Naive B cell (primary cell): ENCODE results near the gene ARHGAP6. TPM values are rescaled to one million over a fixed set of nuclear protein-coding genes. Genes with fewer than 3 reads are reported as not detected.
"Not testable (repeated sequence)": the region's sequence is repeated elsewhere in the genome, so short reads cannot be mapped to it uniquely, and the experiment has no call there.

ENCODE experiments used
- ATAC-seq, 2 donors: fragments of 150-1000 bp; cut with Tn5 transposase; 2 replicates each; pipeline ENCODE4 v1.10.0; 2021; ENCODE audit warnings: low read depth in 2 of 2, mild to moderate bottlenecking in 2 of 2, moderate library complexity in 2 of 2
- DNase-seq: peaks from one replicate; pipeline ENCODE4 v3.0.0; 2022
- H3K27ac Mint-ChIP-seq, 6 donors: one replicate each; pipeline ENCODE4 v1.8.0; 2020 to 2022; ENCODE audit warnings: mild to moderate bottlenecking in 6 of 6, mixed read lengths in 6 of 6, moderate library complexity in 5 of 6, inconsistent platforms in 2 of 6
- H3K27me3 Mint-ChIP-seq, 3 donors: one replicate each; pipeline ENCODE4 v1.8.0; 2021 to 2022; ENCODE audit warnings: mixed read lengths in 3 of 3, mild to moderate bottlenecking in 1 of 3
- H3K36me3 Mint-ChIP-seq, 2 donors: one replicate each; pipeline ENCODE4 v1.8.0; 2020 to 2022; ENCODE audit warnings: mixed read lengths in 2 of 2, inconsistent platforms in 1 of 2, mild to moderate bottlenecking in 1 of 2
- H3K4me1 Mint-ChIP-seq, 3 donors: one replicate each; pipeline ENCODE4 v1.8.0; 2020 to 2022; ENCODE audit warnings: mixed read lengths in 3 of 3, inconsistent platforms in 1 of 3, mild to moderate bottlenecking in 1 of 3, moderate library complexity in 1 of 3
- H3K4me3 Mint-ChIP-seq, 8 donors: one replicate each; pipeline ENCODE4 v1.8.0; 2020 to 2022; ENCODE audit warnings: mild to moderate bottlenecking in 8 of 8, mixed read lengths in 8 of 8, moderate library complexity in 8 of 8, inconsistent platforms in 2 of 8
- H3K9me3 Mint-ChIP-seq, 7 donors: one replicate each; pipeline ENCODE4 v1.8.0; 2020 to 2022; ENCODE audit warnings: mixed read lengths in 7 of 7, mild to moderate bottlenecking in 5 of 7, inconsistent platforms in 2 of 7, moderate library complexity in 1 of 7
- polyA plus RNA-seq, 6 donors: library from polyadenylated mRNA; unstranded; fragments of 300-500 nt; fragmentation: Illumina TruSeq; gene quantifications; one replicate each; pipeline ENCODE4 v1.2.3, GENCODE V29; 2021; ENCODE audit warnings: low read depth in 6 of 6

The ARHGAP6 gene
- polyA plus RNA-seq, 6 donors from 2014 or later: 0.05 to 0.12 (median 0.09) TPM; not detected in 2

DNA sequence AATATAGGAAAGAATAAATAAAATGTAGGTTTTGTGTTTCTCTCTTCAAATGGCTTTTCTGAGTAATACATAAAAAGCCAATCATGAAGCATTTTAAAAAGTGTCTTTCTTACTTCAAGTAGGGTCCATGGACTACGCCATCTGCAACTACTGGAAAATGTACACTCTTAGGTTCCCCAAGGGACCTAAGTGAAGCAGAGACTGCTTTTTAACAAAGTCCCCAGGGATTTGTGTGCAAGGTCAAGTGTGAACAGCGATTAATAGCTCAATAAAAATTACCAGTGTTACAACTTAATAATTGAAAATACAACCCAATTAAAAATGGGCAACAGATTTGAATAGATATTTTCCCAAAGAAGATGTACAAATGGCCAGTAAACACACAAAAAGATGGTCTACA lies 84.9 kb downstream of the ARHGAP6 start:
- ATAC-seq: no peak

DNA sequence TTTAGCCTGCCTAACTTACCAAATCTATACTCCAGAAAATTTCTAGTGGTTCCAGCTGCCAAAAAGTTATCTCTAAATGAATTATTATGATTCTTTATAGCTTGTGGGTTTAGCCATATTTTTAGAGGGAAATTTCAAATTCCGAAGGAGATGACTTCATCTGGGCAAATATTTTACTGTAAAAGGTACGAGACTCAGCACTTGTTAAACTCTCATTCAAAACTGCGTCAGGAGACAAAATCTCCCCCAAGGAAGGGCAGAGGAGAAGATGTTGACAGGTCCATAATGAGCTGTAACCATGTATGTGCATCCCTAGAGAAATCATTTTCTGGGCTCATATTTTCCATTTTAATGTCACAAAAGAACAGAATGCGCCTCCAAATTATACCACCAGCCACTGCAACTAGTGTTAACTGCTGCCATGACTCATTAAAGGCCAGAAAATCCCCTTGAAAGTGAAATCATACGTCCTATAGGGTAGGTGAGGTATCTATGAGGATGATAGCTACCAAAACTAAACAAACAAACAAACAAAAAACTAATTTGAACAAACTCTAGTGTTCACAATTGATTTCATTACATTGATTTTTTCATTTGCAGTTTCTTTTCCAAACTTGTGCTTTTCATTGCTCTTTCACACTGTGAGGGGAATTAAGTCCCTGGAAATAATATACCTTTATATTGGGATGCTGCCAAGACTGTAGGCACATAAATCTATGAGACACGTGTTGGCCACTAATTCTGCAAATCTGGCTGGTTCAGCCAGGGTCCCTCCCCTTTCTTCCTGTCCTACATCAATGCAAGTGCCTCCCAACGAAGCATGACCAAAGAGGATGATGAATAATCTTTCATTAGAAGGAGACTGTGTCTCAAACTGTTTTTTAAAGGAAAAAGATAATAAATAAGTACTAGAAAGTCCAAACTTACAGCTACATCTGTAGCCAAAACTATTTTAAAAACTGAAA lies 85.8 kb downstream of the ARHGAP6 start:
- DNase-seq (no peak), ATAC-seq (no peak)
- H3K27ac Mint-ChIP-seq: no peak overlapping the region
- H3K36me3 Mint-ChIP-seq: no peaks in the 10 kb centered on the region
- H3K4me1 Mint-ChIP-seq: no peaks in the 10 kb centered on the region
- no peak overlapping the region for H3K4me3 Mint-ChIP-seq
- peaks cover 0 to 6% (median 2%) of the 10 kb centered on the region in 7 donors for H3K9me3 Mint-ChIP-seq
- H3K27me3 Mint-ChIP-seq: peaks cover 4 to 13% (median 8%) of the 10 kb centered on the region in 3 donors

More for the DNA sequence above, 84.9 kb downstream of the ARHGAP6 start:
- Mint-ChIP-seq H3K4me3 (no peak overlapping the region), H3K9me3 (peaks cover 0 to 6% (median 3%) of the 10 kb centered on the region in 7 donors), H3K36me3 (no peaks in the 10 kb centered on the region), H3K27me3 (peaks cover 4 to 13% (median 8%) of the 10 kb centered on the region in 3 donors), H3K4me1 (no peaks in the 10 kb centered on the region), H3K27ac (no peak overlapping the region)
- DNase-seq: no peak

DNA sequence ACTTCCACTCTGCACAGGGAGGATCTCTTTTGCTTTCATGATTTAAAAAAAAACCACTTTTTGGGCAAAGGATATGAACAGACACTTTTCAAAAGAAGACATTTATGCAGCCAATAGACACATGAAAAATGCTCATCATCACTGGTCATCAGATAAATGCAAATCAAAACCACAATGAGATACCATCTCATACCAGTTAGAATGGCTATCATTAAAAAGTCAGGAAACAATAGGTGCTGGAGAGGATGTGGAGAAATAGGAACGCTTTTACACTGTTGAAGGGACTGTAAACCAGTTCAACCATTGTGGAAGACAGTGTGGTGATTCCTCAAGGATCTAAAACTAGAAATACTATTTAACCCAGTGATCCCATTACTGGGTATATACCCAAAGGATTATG lies 87.4 kb downstream of the ARHGAP6 start:
- H3K9me3 Mint-ChIP-seq, H3K27ac Mint-ChIP-seq, H3K4me1 Mint-ChIP-seq, H3K4me3 Mint-ChIP-seq, H3K36me3 Mint-ChIP-seq, DNase-seq, ATAC-seq: not testable (repeated sequence)
- peaks cover 4 to 13% (median 8%) of the 10 kb centered on the region in 3 donors for H3K27me3 Mint-ChIP-seq

DNA sequence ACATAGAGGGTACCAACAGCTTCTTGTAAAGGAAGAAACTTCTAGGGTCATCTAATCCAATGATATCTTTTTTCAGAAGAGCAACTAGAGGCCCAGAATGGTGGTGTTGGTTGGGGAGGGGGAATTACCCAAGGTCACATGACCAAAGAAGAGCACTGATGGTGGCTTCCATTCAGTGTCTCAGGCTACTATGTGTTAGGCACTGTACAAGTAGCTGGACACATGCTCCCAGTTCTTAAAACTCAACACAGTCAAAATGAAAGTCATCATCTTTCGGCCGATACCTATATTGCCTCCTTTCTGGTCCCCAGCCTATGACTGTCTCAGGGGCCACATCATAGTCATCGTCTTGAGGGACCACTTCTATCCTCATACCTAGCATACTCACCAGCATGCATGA lies 88.1 kb downstream of the ARHGAP6 start:
- Mint-ChIP-seq H3K27ac (no peak overlapping the region), H3K4me3 (no peak overlapping the region), H3K36me3 (no peaks in the 10 kb centered on the region), H3K9me3 (peaks cover 0 to 6% (median 2%) of the 10 kb centered on the region in 7 donors), H3K27me3 (peaks cover 4 to 13% (median 8%) of the 10 kb centered on the region in 3 donors), H3K4me1 (no peaks in the 10 kb centered on the region)
- no peak for ATAC-seq
- DNase-seq: no peak

DNA sequence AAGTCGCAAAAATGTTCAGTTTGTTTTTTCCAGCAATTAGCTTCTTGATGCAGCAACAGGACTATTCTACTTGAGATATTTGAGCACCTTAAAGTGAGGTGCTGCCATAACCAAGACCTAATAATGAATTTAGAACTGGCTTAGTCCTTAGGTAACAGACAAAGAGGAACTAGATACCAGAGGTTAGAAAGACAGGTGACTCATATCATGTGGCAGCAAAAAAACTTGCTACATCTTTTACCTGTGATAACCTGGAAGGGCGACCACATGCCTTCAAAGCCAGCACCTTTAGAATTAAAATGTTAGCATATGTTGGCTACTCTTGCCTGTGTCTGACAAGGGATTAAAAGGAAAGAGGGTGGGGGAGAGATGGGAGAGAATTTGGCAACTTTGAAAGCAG lies 90.4 kb downstream of the ARHGAP6 start:
- no peak for ATAC-seq
- DNase-seq: no peak
- H3K9me3 Mint-ChIP-seq: peaks cover 0 to 6% (median 2%) of the 10 kb centered on the region in 7 donors
- no peaks in the 10 kb centered on the region for H3K36me3 Mint-ChIP-seq
- H3K4me3 Mint-ChIP-seq: no peak overlapping the region
- no peak overlapping the region for H3K27ac Mint-ChIP-seq
- H3K27me3 Mint-ChIP-seq: peaks cover 4 to 13% (median 8%) of the 10 kb centered on the region in 3 donors
- H3K4me1 Mint-ChIP-seq: no peaks in the 10 kb centered on the region

DNA sequence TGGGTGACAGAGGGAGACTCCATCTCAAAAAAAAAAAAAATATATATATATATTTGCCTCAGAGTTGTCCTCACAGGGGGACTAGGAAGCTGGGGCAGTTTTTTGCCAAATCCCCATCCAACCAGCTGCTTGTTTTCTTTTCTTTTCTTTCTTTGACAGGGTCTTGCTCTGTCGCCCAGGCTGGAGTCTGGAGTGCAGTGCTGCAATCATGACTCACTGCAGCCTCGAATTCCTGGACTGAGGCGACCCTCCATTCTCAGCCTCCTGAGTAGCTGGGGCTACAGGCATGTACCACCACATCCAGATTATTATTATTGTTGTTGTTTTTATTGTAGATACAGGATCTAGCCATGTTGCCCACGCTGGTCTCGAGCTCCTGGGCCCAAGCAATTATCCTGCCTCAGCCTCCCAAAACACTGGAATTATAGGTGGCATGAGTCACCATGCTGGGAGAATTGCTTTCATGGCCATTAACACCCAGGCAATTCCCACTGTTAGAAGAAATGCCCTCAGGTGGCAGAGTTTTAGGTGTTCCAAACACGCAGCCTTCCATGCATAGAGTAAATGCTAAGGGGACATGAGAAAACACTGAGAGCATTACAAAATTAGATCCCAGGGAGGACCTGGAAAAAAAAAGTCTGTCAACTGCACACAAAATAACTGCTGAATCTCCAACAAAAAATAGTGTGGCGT lies 98.0 kb downstream of the ARHGAP6 start:
- H3K4me3 Mint-ChIP-seq: no peak overlapping the region
- DNase-seq (no peak), ATAC-seq (no peak)
- H3K9me3 Mint-ChIP-seq: no peaks in the 10 kb centered on the region
- peaks cover 0 to 13% (median 0%) of the 10 kb centered on the region in 3 donors for H3K27me3 Mint-ChIP-seq
- no peaks in the 10 kb centered on the region for H3K36me3 Mint-ChIP-seq
- no peaks in the 10 kb centered on the region for H3K4me1 Mint-ChIP-seq
- H3K27ac Mint-ChIP-seq: no peak overlapping the region

DNA sequence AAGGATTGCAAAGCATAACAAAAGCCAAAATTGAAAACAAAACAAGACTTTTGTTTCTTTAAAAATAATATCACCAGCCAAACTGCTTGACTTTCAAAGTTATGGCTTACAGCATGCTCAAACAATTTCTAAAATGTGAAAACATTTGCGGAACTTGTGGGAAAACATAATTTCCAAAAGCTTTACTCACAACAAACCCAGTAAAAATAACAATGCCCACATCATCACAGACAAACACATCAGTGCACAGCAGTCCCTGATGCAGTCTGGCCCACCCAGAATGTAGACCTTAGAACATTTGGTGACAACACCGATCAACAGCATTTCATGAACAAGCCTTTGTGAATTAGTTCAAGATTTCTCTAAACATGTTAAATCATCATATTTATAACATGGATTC lies 98.9 kb downstream of the ARHGAP6 start:
- no peaks in the 10 kb centered on the region for H3K9me3 Mint-ChIP-seq
- no peaks in the 10 kb centered on the region for H3K4me1 Mint-ChIP-seq
- H3K4me3 Mint-ChIP-seq: no peak overlapping the region
- ATAC-seq: no peak
- H3K27me3 Mint-ChIP-seq: peaks cover 0 to 13% (median 0%) of the 10 kb centered on the region in 3 donors
- H3K36me3 Mint-ChIP-seq: no peaks in the 10 kb centered on the region
- no peak for DNase-seq
- H3K27ac Mint-ChIP-seq: no peak overlapping the region

DNA sequence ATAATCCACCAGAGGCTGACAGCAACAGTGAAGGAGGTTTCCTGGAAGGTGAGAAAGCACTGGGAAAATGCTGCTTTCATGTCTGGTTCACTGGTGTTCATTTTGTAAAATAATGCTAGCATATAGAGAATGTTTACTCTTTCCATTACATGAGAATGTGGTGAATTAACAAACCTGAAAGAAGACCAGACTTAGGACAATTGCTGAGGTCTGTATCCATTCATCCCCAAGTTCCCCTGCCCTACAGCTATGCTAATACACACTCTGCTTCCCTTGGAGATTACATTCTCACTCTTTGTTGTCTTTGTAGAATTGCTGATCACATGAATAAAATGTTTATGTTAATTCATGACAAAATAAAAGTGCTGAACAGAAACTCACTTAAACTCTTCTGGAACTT lies 99.5 kb downstream of the ARHGAP6 start:
- DNase-seq (no peak), ATAC-seq (no peak)
- Mint-ChIP-seq H3K4me3 (peak overlapping the region in 1 of 8 donors; percentile 31), H3K4me1 (no peaks in the 10 kb centered on the region), H3K27ac (no peak overlapping the region), H3K9me3 (no peaks in the 10 kb centered on the region), H3K36me3 (no peaks in the 10 kb centered on the region), H3K27me3 (peaks cover 0 to 13% (median 0%) of the 10 kb centered on the region in 3 donors)

DNA sequence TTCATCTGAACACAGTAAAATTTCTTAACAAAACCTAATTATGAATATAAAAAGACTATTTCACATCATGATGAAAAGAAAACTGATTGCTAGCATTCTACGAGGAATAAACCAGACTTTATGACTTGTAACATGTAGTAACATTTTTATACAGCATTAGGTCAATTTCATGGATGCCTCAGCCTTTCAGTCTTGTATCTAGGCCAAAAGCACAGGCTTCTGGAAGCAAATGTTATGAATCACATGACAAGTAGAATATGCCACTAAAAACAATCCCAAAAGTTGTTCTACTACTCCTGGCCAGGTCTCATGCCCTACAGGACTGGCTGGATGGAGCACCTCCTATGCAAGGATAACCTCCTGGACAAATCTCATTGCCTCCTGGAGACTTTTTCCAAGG lies 101.2 kb downstream of the ARHGAP6 start:
- H3K4me3 Mint-ChIP-seq: no peak overlapping the region
- ATAC-seq (no peak), DNase-seq (no peak)
- H3K36me3 Mint-ChIP-seq: no peaks in the 10 kb centered on the region
- H3K27me3 Mint-ChIP-seq: peaks cover 0 to 13% (median 0%) of the 10 kb centered on the region in 3 donors
- no peaks in the 10 kb centered on the region for H3K4me1 Mint-ChIP-seq
- no peaks in the 10 kb centered on the region for H3K9me3 Mint-ChIP-seq
- H3K27ac Mint-ChIP-seq: no peak overlapping the region

DNA sequence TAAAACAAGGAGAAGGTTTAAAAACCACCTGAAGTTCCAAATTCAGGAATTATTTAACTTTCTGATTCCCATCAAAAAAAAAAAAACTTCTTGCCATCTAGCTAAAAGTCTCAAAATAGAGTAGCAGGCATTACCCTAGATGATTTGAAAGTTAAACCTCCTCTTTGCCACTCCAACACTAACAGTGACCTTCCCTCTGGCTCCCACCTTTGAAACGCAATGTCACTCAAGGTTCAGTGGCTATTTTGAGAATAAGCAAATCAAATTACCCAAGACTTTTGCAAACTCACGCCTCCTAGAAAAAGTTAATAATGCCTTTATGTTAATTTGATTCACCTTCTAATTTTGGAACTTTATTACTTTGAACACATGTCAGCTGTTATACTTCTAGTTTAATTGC lies 103.2 kb downstream of the ARHGAP6 start:
- no peak overlapping the region for H3K4me3 Mint-ChIP-seq
- no peaks in the 10 kb centered on the region for H3K4me1 Mint-ChIP-seq
- H3K9me3 Mint-ChIP-seq: peaks cover 0 to 7% (median 0%) of the 10 kb centered on the region in 7 donors
- ATAC-seq (no peak), DNase-seq (no peak)
- no peak overlapping the region for H3K27ac Mint-ChIP-seq
- H3K27me3 Mint-ChIP-seq: peaks cover 0 to 18% (median 0%) of the 10 kb centered on the region in 3 donors
- no peaks in the 10 kb centered on the region for H3K36me3 Mint-ChIP-seq

DNA sequence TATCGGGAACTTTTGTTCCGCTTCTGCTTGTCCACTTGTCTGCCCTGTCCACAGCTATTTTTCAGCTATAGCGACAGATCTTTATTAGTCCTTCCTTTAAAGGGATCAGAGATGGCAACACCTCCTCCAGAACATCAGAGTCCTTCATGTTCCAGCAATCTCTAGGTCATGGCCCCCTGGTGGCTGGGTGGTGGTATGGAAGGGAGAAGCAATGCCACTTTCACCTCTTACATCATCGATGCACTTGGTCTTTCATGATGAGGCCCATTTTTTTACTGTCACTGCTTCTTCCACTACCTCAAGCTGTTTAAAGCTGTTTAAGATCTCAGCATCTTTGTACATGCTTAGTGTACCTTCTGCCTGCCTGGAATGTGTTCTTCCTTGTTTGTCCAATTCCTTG lies 106.7 kb downstream of the ARHGAP6 start:
- peaks cover 0 to 12% (median 0%) of the 10 kb centered on the region in 7 donors for H3K9me3 Mint-ChIP-seq
- no peak overlapping the region for H3K4me3 Mint-ChIP-seq

DNA sequence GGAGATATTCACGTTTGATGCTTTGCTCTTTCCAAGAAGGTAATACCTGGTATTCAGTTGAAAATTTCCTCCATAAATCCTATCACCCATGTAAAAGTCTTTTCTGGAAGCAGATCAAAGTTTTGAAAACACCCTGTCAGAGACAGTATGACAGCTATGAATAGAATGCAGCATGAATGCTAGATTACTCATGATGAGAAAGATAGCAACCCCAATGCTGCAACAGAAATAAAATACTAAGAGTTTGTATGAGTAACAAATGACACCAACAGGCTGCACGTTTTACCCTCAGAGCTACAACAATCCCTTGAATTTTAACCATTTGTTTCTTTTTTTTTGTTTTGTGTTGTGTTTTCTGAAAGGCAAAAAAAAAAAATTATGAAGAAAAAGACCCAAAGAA lies 108.6 kb downstream of the ARHGAP6 start:
- Mint-ChIP-seq H3K27me3 (peaks cover 22 to 27% (median 27%) of the 10 kb centered on the region in 3 donors), H3K4me3 (no peak overlapping the region), H3K4me1 (no peaks in the 10 kb centered on the region), H3K27ac (no peak overlapping the region), H3K36me3 (no peaks in the 10 kb centered on the region), H3K9me3 (peaks cover 0 to 12% (median 0%) of the 10 kb centered on the region in 7 donors)
- ATAC-seq: no peak
- no peak for DNase-seq

More for the DNA sequence above, 106.7 kb downstream of the ARHGAP6 start:
- H3K4me1 Mint-ChIP-seq: no peaks in the 10 kb centered on the region
- no peaks in the 10 kb centered on the region for H3K36me3 Mint-ChIP-seq
- H3K27ac Mint-ChIP-seq: peak overlapping the region in 1 of 6 donors; percentile 40
- DNase-seq (peak; percentile 22), ATAC-seq (peak; percentile 37 to 52)
- peaks cover 16 to 19% (median 19%) of the 10 kb centered on the region in 3 donors for H3K27me3 Mint-ChIP-seq

DNA sequence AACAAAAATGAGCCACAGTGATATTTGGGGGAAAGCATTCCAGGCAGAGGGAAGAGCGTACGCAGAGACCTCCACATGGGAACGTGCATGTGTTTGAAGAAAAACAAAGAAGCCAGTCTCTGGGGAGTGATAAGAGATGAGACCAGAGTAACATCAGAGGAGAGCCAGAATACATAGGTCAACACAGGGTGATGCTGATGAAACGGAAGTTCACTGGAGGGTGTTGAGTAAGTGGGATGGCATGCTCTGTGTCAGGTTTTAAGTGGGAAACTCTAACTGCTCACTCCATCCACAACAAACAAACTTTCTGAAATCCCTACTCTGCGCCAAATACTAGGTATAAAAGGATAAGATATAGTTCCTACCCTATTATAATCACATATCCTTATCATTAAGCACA lies 110.0 kb downstream of the ARHGAP6 start:
- peaks cover 27 to 32% (median 30%) of the 10 kb centered on the region in 3 donors for H3K27me3 Mint-ChIP-seq
- H3K9me3 Mint-ChIP-seq: peaks cover 0 to 12% (median 0%) of the 10 kb centered on the region in 7 donors
- no peaks in the 10 kb centered on the region for H3K4me1 Mint-ChIP-seq
- DNase-seq (no peak), ATAC-seq (no peak)
- H3K36me3 Mint-ChIP-seq: no peaks in the 10 kb centered on the region
- H3K4me3 Mint-ChIP-seq: no peak overlapping the region
- H3K27ac Mint-ChIP-seq: no peak overlapping the region
